Fibroblast of villous mesenchyme (primary cell): ENCODE data around the gene SOCS4. TPM values are rescaled to one million over a fixed set of nuclear protein-coding genes. Genes with fewer than 3 reads are reported as not detected.

Source experiments
- DNase-seq: peaks from one replicate; pipeline ENCODE4 v3.0.0-alpha.2; 2010; ENCODE audit warnings: low read depth
- H3K4me3 ChIP-seq: 2 replicates; pipeline ENCODE4 v1.5.1; 2011; ENCODE audit warnings: low read depth, mild to moderate bottlenecking, low read length
- total RNA-seq: library from RNA; depleted of rRNA; stranded (reverse); fragments of >200 nt; gene quantifications from 2 replicates; pipeline ENCODE4 v1.2.3, GENCODE V29; 2012
- TF ChIP-seq, protein P1 (sequence below): IDR thresholded peaks from 2 replicates; pipeline ENCODE4 v1.5.1; 2012; ENCODE audit warnings: low read depth, mild to moderate bottlenecking, low read length; ENCODE audit not compliant: insufficient read depth

SOCS4 gene
- total RNA-seq, 1 donor = 26.8 TPM

DNA sequence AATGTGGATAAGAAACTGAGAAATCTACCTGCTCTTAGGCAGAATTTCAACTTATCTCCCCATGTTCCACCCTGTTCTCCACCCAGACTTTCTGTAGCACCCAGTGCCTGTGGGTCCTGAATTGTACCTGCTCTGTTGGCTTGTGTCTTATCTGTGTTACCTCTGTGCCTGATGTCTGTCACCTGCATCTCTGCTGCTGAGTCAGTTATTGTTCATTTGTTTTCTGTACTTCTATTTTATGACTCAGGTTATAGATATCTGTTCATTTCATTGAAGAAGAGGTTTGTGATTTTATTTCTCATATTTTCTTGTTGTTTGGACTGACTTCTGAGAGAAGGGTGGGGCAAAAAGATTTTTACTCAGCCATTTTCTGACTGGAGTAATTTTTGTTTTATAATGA is 11.7 kb downstream of the SOCS4 start:
- no peak for DNase-seq
- H3K4me3 ChIP-seq = no peak overlapping the region
- TF ChIP-seq, protein P1, sequence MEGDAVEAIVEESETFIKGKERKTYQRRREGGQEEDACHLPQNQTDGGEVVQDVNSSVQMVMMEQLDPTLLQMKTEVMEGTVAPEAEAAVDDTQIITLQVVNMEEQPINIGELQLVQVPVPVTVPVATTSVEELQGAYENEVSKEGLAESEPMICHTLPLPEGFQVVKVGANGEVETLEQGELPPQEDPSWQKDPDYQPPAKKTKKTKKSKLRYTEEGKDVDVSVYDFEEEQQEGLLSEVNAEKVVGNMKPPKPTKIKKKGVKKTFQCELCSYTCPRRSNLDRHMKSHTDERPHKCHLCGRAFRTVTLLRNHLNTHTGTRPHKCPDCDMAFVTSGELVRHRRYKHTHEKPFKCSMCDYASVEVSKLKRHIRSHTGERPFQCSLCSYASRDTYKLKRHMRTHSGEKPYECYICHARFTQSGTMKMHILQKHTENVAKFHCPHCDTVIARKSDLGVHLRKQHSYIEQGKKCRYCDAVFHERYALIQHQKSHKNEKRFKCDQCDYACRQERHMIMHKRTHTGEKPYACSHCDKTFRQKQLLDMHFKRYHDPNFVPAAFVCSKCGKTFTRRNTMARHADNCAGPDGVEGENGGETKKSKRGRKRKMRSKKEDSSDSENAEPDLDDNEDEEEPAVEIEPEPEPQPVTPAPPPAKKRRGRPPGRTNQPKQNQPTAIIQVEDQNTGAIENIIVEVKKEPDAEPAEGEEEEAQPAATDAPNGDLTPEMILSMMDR = no peak

DNA sequence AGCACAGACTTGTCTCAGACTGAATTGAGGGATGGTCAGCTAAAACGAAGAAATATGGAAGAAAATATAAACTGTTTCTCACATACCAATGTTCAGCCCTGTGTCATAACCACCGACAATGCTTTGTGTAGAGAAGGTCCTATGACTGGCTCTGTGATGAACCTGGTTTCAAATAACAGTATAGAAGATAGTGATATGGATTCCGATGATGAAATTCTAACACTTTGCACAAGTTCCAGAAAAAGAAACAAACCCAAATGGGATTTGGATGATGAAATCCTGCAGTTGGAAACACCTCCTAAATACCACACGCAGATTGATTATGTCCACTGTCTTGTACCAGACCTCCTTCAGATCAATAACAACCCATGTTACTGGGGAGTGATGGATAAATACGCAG is 16.5 kb downstream of the SOCS4 start:
- peak; percentile 48 for DNase-seq
- H3K4me3 ChIP-seq = no peak overlapping the region
- TF ChIP-seq, protein P1 = no peak

DNA sequence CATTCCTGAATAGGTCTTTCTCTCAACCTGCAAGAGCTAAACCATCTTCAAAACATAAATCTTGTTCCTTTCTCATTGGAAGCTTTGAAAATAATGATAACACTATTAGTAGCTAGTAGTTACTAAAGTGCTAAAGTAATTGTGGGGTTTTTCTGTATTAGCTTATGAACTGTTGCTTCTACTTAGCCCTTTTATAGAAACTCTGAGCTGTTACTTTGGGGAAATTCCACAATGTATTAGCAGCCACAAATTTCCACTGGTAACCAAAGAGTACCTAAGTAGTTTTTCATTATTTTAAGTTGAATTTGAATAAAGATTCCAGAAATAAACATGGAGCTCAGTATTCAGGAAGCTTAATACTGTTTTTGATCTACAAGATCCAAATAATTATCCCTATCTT is 18.1 kb downstream of the SOCS4 start:
- DNase-seq = no peak
- H3K4me3 ChIP-seq = no peak overlapping the region
- TF ChIP-seq, protein P1 = no peak

- TF ChIP-seq, protein P1 = no peak
- DNase-seq = no peak
- no peak overlapping the region for H3K4me3 ChIP-seq
These were observed 20.4 kb downstream of the SOCS4 start for GRCh38 chr14:55047301-55048053.

DNA sequence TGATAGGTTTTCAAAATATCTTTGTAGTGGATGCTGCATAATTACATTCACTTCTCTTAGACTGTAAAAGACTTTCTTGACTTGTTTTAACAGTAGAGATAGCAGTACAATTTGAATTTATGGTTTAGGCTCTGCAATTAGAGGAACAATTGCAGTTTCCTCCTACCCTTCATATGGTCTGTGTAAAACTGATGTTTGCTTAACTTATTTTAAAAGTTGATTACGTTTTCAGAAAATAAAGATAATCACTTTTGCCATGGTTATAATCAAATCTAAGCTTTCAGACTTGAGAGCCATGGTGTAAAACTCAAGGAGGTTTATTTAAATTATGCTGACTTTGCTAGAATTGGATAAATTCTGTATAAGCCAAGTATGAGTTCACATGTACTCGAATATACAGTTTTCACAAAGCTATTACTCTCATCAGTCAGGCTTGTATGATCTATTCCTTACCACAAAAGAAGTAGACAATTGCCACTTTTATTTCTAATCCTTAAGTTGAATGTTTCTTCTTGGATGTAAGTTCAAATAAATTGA is 21.9 kb downstream of the SOCS4 start:
- H3K4me3 ChIP-seq = no peak overlapping the region
- no peak for DNase-seq
- TF ChIP-seq, protein P1 = no peak

DNA sequence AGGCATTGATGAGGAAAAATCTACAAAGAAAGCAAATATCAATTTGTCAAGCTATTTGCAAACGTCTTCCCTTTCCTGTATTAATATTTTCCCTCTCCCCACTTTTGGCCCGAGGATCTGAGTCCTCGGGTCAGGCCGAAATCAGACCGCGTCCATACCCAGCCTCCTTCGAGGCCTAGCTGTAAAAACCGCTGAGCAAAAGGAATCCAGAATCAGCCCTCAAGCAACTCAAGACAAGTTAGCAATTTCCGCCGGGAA is 24.1 kb downstream of the SOCS4 start:
- no peak for DNase-seq
- TF ChIP-seq, protein P1 = no peak
- H3K4me3 ChIP-seq = peak overlapping the region; percentile 60
